ENCODE results near the gene CDK15.

The CDK15 gene

DNA sequence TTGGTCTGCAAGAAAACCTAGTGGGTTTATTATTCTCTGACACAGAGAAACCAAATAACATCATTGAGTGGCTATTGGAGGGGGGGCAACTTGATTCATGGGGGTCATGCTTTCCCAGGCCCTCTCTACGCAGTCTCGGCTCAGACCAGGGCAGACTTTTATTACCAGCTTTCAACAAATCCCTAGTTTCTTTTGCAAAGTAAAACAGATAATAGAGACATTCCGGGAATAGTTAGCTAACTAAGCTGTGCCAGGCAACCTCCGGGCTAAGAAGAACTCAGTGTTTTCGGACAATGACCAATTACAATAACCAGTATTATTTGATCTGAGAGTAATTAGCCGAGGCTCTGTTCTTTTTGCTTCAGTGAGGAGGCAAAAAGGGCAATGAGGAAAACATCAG is 66.3 kb downstream of the CDK15 start:
- no peak for DNase-seq

DNA sequence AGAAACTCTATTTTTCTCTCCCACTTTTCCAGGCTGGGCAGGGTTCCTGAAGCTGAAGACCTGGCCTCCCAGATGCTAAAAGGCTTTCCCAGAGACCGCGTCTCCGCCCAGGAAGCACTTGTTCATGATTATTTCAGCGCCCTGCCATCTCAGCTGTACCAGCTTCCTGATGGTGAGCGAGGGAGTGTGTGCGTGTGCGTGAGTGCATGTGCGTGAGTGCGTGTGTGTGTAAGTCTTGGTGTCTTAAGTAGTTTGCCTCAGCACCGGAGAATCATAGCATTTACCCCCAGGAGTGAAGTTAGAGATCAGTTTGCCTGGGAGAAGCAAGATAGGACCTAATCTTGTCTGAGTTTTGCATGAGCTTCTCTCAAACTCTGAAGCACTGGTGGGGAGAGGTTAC is 73.7 kb downstream of the CDK15 start:
- no peak for DNase-seq

DNA sequence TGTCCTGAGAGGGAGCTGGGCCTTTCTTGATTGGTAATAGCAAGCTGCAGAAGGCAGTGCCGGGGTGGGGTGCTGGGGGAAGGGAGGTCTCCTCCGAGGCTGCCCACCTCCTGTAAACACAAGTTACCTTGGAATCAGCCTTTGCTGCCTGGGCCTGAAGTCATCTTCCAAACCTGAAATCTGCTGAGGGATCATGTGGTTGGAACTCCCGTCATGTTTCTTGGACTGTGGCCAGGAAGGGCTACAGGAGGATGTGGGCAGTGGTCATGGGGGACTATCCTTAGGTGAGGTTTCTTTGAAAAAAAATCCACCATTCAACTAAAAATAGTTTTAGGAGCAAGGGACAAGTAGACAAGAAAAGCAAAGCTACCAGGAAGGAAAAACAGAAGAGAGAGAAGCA is 74.2 kb downstream of the CDK15 start:
- DNase-seq: peak; percentile 56

DNA sequence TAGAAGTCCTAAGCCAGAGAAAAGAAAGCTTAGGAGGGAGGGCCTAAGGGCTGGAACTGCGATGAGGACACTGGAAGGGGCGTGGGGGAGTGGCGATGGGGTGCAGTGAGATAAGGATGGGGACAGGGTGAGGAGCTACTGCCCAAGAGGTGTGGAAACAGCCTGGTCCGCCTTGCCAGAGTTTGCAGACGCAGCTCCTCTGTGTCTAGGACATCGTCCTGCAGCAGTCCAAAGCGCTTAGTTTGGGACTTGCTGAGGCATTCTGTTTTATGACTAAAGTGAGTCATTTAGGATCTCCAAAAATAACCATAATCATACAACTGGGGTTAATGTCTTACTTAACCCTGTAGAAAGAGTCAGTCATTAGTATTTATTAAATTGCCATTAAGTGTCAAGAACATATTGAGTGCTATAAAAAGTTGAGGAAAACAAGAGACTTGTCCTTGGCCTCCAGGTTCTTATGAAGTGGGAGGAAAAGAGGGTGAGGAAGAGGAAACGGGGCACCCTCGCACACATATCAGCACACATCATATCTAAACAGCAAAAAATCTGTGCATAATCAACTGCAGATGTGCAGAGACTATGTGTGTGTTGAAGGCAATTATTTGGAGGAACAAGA is 74.8 kb downstream of the CDK15 start:
- peak; percentile 84 for DNase-seq

GRCh38 chr2:201881741-201882140 is 75.4 kb downstream of the CDK15 start:
- peak; percentile 36 for DNase-seq

DNA sequence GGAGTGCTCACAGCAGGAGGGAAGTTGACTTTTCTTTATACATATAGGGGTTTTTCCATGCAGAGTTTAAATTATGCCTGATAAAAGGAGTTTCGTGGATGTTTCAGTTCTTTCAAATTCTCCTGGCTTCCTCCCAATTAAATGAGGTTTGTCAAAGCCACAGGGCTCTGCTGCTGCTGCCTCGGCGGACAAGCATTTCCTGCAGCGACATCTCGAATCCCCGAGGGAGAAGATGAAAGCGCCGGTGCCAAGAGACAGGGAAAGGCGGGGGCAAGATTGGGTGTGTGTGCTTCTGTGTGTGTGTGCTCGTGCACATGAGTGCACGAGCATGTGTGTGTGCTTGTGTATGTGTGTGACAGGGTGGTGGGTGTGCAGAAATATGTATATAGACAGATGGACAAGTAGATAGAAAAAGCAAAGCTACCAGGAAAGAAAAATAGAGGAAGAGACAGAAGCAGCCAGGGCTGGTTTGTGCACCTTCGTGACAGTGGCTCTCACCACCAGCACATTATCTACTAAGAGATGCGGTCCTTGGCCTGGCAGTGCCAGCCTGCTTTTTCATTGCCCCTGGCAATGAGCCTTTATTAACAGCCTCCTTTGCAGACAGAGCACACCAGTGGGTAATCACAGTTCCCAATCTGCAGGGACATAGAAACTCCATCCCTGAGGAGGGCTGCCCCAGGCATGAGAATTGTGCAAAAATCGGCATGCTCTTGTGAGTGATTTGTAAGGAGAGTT is 76.2 kb downstream of the CDK15 start:
- peak; percentile 83 for DNase-seq

DNA sequence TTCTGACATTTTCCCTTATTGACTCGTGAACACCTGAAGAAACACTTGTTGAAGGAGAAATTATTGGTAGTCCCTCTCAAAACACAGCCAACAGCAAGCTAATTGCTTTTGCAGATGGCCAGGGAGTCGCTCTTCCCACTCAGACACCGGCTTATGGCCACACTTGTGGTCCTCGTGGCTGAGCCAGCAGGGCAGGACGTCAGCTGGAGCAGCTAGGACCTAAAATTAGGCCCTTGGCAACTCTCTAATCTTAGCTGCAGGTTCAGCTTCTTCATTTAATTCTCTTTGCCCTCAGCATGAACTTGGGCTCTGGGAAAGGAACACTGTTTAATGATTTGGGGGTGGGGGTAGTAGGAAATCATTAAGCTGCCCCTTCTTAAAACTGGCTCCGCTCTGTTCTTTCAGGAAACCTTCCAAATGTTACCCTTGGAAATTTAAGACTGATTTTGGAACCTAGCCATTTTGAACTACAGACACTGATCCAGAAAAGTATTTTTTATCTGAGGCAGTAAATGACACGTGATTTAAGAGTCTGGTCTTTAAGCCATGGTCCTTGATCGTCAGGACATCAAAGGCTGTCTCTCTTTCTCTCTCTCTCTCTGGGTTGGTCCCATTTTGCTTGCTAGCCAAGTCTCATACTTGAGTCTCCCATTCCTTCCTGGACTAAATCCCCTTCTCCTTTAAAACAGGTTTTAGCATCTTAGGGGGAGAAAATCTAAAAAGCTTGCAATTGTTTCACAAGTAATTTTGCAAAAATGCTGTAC is 77.5 kb downstream of the CDK15 start:
- DNase-seq: no peak

- peak; percentile 49 for DNase-seq
Observed at GRCh38 chr2:201886504-201886903, 80.2 kb downstream of the CDK15 start.

GRCh38 chr2:201887773-201888425 is 81.6 kb downstream of the CDK15 start:
- peak; percentile 44 for DNase-seq

DNA sequence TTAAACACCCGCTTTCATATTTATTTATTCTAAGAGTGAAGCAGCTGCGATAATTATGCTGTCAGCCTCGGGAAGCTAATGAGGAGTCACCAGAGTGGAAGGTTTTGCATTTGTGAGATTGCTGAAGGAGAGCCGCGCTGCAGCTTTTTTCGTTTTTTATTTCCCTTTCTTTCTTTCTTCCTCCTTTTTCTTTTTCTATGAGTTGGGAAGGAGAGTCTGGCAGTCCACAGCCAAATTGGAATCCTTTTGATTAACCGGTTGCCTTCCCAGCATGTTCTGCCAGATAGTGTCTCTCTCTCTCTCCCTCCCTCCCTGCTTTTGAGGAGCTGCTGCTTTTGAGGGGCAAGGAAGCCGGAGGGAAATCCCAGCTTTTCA is 82.1 kb downstream of the CDK15 start:
- no peak for DNase-seq

- peak; percentile 32 for DNase-seq
Observed at GRCh38 chr2:201890453-201890852, 84.1 kb downstream of the CDK15 start.

- no peak for DNase-seq
Observed at GRCh38 chr2:201891676-201892075, 85.3 kb downstream of the CDK15 start.

GRCh38 chr2:201892516-201892915 is 86.2 kb downstream of the CDK15 start:
- DNase-seq: no peak

DNA sequence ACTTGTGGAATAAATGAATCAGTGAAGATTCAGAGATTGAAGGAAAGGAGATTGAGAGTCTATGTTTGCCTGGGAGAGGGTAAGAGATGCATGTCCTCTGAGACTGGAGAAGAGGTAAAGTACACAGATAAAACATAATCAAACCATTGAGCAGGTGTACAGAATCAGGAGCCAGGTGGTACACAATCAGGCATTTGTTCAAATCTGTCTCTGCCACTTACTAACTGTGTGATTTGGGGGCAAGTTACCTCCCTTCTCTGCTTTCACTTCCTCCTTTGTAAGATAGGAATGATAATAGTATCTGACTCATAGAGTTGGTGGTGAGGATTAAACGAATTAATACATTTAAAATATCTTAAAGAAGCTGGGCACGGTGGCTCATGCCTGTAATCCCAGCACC is 94.0 kb downstream of the CDK15 start:
- peak; percentile 24 for DNase-seq

DNA sequence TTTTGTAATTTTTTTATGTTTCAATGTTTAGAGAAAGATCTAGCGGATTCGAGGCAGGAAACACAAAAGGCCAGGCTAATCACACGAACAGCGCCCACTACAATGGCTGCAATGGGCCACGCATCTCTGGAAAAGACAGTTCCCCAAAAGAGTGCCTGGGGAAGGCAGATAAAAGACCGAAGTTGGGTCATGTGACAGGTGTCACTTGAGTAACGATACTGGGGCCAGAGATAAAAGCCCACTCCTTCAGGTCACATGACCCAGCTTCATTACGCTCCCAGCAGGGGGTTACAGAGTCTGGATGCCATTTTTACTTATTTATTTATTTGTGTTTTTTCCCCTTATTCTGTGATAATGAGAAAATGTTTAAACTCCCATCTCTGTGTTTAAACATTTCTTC is 95.4 kb downstream of the CDK15 start:
- DNase-seq: no peak

- peak; percentile 68 for DNase-seq
Observed at GRCh38 chr2:201904538-201905420, 98.4 kb downstream of the CDK15 start.

DNA sequence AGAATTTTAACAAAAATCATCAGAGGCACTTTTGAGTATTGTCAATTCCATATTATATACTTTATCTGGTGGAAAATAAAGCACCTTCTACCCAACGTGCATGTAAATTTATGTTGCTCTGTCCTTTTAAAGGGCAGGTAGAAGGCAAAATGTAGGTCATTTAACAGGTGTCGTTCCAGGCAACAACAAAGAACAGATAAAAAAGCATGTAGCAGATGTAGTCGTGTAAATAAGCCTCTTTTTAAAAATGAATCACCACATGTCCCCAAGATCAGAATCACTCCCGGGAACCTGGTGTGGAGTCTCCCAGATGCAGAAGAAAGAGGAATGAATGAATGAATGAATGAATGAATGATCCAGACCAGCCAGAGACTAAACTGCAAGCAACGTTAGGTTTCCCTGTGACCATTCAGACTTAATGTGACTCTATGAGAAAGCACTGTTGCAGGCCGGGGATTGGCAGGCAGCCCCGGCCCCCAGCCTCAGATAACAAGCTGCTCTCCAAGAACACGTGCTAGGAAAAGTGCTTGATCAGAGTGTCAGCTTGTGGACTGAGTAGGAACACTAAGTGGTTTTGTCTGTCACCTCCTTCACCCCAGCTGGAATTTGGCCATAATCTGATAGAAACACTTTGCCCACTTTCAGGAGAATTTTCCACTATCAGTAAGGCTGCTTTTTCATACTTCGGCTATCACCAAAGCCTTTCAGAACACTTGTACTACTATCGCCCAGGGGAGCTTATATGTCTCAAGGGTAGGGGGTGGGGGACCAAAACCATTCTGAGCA is 100.6 kb downstream of the CDK15 start:
- DNase-seq: no peak

- DNase-seq: peak; percentile 36
Observed at GRCh38 chr2:201907563-201907881, 101.2 kb downstream of the CDK15 start.

- peak; percentile 66 for DNase-seq
Observed at GRCh38 chr2:201908901-201909300, 102.6 kb downstream of the CDK15 start.

DNA sequence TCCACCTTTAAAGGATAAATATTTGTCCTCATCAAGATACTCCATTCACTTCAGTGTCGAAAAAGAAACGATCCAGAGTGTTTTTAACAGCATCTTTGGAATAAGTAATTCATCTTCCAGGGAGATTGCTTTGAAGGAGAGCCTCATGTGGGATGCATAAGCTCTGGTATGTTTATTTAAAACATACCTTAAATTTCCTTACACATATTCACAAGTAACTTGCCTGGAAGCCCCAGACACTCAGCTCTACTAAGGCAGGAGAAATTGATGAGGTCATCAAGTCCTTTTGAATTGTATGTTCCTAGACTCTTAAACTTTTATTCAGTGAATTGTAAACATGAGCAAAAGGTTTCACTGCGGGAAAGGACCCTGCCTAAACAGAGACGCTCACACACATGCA is 103.0 kb downstream of the CDK15 start:
- peak; percentile 95 for DNase-seq

DNA sequence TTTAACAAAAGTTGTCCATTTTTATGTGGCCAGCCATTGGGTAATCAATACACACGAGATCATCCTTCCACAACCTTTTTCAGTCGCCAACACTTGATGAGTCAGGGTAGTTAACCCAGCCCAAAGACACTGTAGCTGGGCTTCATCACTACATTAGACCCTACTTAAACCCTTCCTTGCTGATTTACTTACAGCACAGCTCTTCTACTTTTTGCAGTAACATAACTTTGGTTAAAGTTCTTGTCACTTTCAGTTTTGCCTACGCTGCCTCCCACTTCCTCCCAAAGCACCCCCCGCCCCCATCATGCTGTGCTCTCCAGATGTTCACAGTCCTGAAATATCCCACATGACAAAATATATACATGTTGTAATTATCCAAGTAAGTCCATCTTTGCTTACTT is 103.6 kb downstream of the CDK15 start:
- peak; percentile 82 for DNase-seq

- no peak for DNase-seq
Observed at GRCh38 chr2:201911372-201911771, 105.0 kb downstream of the CDK15 start.

Measured in fibroblast of skin of abdomen (primary cell).